Mesendoderm (in vitro differentiated cells): Measurements from ENCODE around the gene ANKRD44.

Source experiments
- DNase-seq: peaks from one replicate; pipeline ENCODE4 v3.0.0; 2013
- H2AK5ac ChIP-seq: 2 replicates; pipeline ENCODE4 v1.6.1; 2013; ENCODE audit warnings: low read length, inconsistent platforms
- H2BK120ac ChIP-seq: 2 replicates; pipeline ENCODE4 v1.6.1; 2013; ENCODE audit warnings: low read depth, mild to moderate bottlenecking, low read length, moderate library complexity, mixed read lengths
- H2BK15ac ChIP-seq: replicated peaks from 2 replicates; pipeline ENCODE4 v1.6.1; 2013; ENCODE audit warnings: low read depth, mild to moderate bottlenecking, moderate library complexity
- H2BK5ac ChIP-seq: 2 replicates; pipeline ENCODE4 v1.6.1; 2013; ENCODE audit warnings: low read length, inconsistent platforms
- H3K18ac ChIP-seq: 2 replicates; pipeline ENCODE4 v1.6.1; 2013; ENCODE audit warnings: mild to moderate bottlenecking, low read length, mixed read lengths
- H3K23ac ChIP-seq: one replicate; pipeline ENCODE4 v1.6.1; 2013; ENCODE audit warnings: low read length
- H3K27ac ChIP-seq: 2 replicates; pipeline ENCODE4 v1.5.1; 2013; ENCODE audit warnings: low read depth, mild to moderate bottlenecking, inconsistent platforms, low read length, moderate library complexity
- H3K27me3 ChIP-seq: 2 replicates; pipeline ENCODE4 v1.6.1; 2013; ENCODE audit warnings: low read length, control low read depth, mild to moderate bottlenecking, inconsistent platforms; ENCODE audit not compliant: insufficient read depth, poor library complexity
- H3K36me3 ChIP-seq: 2 replicates; pipeline ENCODE4 v1.6.1; 2013; ENCODE audit warnings: low read length, inconsistent platforms; ENCODE audit not compliant: control insufficient read depth, insufficient read depth
- H3K4ac ChIP-seq: one replicate; pipeline ENCODE4 v1.6.1; 2013; ENCODE audit warnings: low read depth, mild to moderate bottlenecking, low read length, moderate library complexity
- H3K4me1 ChIP-seq: 2 replicates; pipeline ENCODE4 v1.6.1; 2013; ENCODE audit warnings: low read depth, low read length, inconsistent platforms; ENCODE audit not compliant: control insufficient read depth
- H3K4me2 ChIP-seq: 2 replicates; pipeline ENCODE4 v1.6.1; 2013; ENCODE audit warnings: low read length
- H3K4me3 ChIP-seq: 2 replicates; pipeline ENCODE4 v1.5.1; 2013; ENCODE audit warnings: mild to moderate bottlenecking, low read length
- H3K56ac ChIP-seq: one replicate; pipeline ENCODE4 v1.6.1; 2013; ENCODE audit warnings: low read length
- H3K79me1 ChIP-seq: 2 replicates; pipeline ENCODE4 v1.6.1; 2013; ENCODE audit warnings: low read length, inconsistent platforms
- H3K79me2 ChIP-seq: 2 replicates; pipeline ENCODE4 v1.6.1; 2013; ENCODE audit warnings: mild to moderate bottlenecking, low read length; ENCODE audit not compliant: control insufficient read depth, insufficient read depth
- H3K9ac ChIP-seq: 2 replicates; pipeline ENCODE4 v1.6.1; 2013; ENCODE audit warnings: low read length, inconsistent platforms
- H4K5ac ChIP-seq: one replicate; pipeline ENCODE4 v1.6.1; 2013; ENCODE audit warnings: low read length
- H4K8ac ChIP-seq: one replicate; pipeline ENCODE4 v1.6.1; 2013; ENCODE audit warnings: low read depth, mild to moderate bottlenecking, control low read depth, low read length, moderate library complexity
- WGBS: extraction: QIAGEN DNeasy Blood & Tissue Kit; methylation state at CpG from one replicate; pipeline ENCODE4 v1.1.7; 2013; ENCODE audit warnings: low lambda C conversion rate, missing lambda C conversion rate; ENCODE audit not compliant: insufficient coverage; ENCODE audit errors: extremely low coverage; 5-methylcytosine and 5-hydroxymethylcytosine counted together

Gene ANKRD44

GRCh38 chr2:197204519-197205250, 105.9 kb downstream of the ANKRD44 start:
- H2BK120ac ChIP-seq: no peak overlapping the region
- H3K79me1 ChIP-seq: no peaks in the 10 kb centered on the region
- H3K27me3 ChIP-seq: no peaks in the 10 kb centered on the region
- H4K8ac ChIP-seq: no peak overlapping the region
- no peak overlapping the region for H2AK5ac ChIP-seq
- H3K4me3 ChIP-seq: no peak overlapping the region
- H2BK15ac ChIP-seq: no peak overlapping the region
- H4K5ac ChIP-seq: no peak overlapping the region
- DNase-seq: no peak
- H3K27ac ChIP-seq: no peak overlapping the region
- H3K9ac ChIP-seq: no peak overlapping the region
- H2BK5ac ChIP-seq: no peak overlapping the region
- no peak overlapping the region for H3K18ac ChIP-seq
- no peak overlapping the region for H3K23ac ChIP-seq
- no peaks in the 10 kb centered on the region for H3K4me1 ChIP-seq
- H3K79me2 ChIP-seq: no peaks in the 10 kb centered on the region
- no peaks in the 10 kb centered on the region for H3K36me3 ChIP-seq
- WGBS: no CpG with 5 or more reads among the region's 5 CpGs
- no peak overlapping the region for H3K4me2 ChIP-seq
- H3K56ac ChIP-seq: no peak overlapping the region
- H3K4ac ChIP-seq: no peak overlapping the region

- no peak overlapping the region for H3K4me3 ChIP-seq
- DNase-seq: no peak
These were observed 108.7 kb downstream of the ANKRD44 start for GRCh38 chr2:197201874-197202273.

GRCh38 chr2:197200762-197201058, 109.9 kb downstream of the ANKRD44 start:
- H3K23ac ChIP-seq: no peak overlapping the region
- no peak overlapping the region for H4K8ac ChIP-seq
- H4K5ac ChIP-seq: no peak overlapping the region
- no peak overlapping the region for H3K4me2 ChIP-seq
- H3K27ac ChIP-seq: no peak overlapping the region
- no peak overlapping the region for H3K4ac ChIP-seq
- WGBS: no CpG with 5 or more reads among the region's 1 CpG
- no peak for DNase-seq
- no peak overlapping the region for H3K56ac ChIP-seq
- no peak overlapping the region for H3K18ac ChIP-seq
- no peaks in the 10 kb centered on the region for H3K27me3 ChIP-seq
- no peak overlapping the region for H2BK5ac ChIP-seq
- H3K4me1 ChIP-seq: no peaks in the 10 kb centered on the region
- no peaks in the 10 kb centered on the region for H3K79me2 ChIP-seq
- H3K79me1 ChIP-seq: no peaks in the 10 kb centered on the region
- no peak overlapping the region for H2BK15ac ChIP-seq
- no peak overlapping the region for H3K9ac ChIP-seq
- H2AK5ac ChIP-seq: no peak overlapping the region
- no peak overlapping the region for H2BK120ac ChIP-seq
- no peak overlapping the region for H3K4me3 ChIP-seq
- H3K36me3 ChIP-seq: no peaks in the 10 kb centered on the region

More at GRCh38 chr2:197201874-197202273, 108.7 kb downstream of the ANKRD44 start:
- Histone ChIP-seq H3K27me3 (no peaks in the 10 kb centered on the region), H3K23ac (no peak overlapping the region), H2BK5ac (no peak overlapping the region), H3K56ac (no peak overlapping the region), H3K4ac (no peak overlapping the region), H2BK15ac (no peak overlapping the region), H3K27ac (no peak overlapping the region), H3K9ac (no peak overlapping the region), H4K5ac (no peak overlapping the region), H3K36me3 (no peaks in the 10 kb centered on the region), H3K4me1 (no peaks in the 10 kb centered on the region), H2AK5ac (no peak overlapping the region), H4K8ac (no peak overlapping the region), H2BK120ac (no peak overlapping the region), H3K79me1 (no peaks in the 10 kb centered on the region), H3K79me2 (no peaks in the 10 kb centered on the region), H3K4me2 (no peak overlapping the region), H3K18ac (no peak overlapping the region)
- no CpG with 5 or more reads among the region's 2 CpGs for WGBS

- Histone ChIP-seq H3K79me1 (no peaks in the 10 kb centered on the region), H3K23ac (no peak overlapping the region), H3K79me2 (no peaks in the 10 kb centered on the region), H3K56ac (no peak overlapping the region), H3K4me3 (no peak overlapping the region), H3K9ac (no peak overlapping the region), H3K4ac (no peak overlapping the region), H3K4me2 (no peak overlapping the region), H2AK5ac (no peak overlapping the region), H4K8ac (no peak overlapping the region), H4K5ac (no peak overlapping the region), H3K18ac (no peak overlapping the region), H3K4me1 (no peaks in the 10 kb centered on the region), H3K27ac (no peak overlapping the region), H3K36me3 (no peaks in the 10 kb centered on the region), H3K27me3 (no peaks in the 10 kb centered on the region), H2BK120ac (no peak overlapping the region), H2BK5ac (no peak overlapping the region), H2BK15ac (no peak overlapping the region)
- no CpG with 5 or more reads among the region's 3 CpGs for WGBS
- no peak for DNase-seq
These were observed 110.4 kb downstream of the ANKRD44 start for GRCh38 chr2:197200051-197200761.

- Histone ChIP-seq H3K56ac (no peak overlapping the region), H3K4me1 (no peaks in the 10 kb centered on the region), H3K4me2 (no peak overlapping the region), H2BK120ac (no peak overlapping the region), H3K36me3 (no peaks in the 10 kb centered on the region), H2BK15ac (no peak overlapping the region), H3K4ac (no peak overlapping the region), H3K9ac (no peak overlapping the region), H4K5ac (no peak overlapping the region), H2AK5ac (no peak overlapping the region), H3K79me2 (no peaks in the 10 kb centered on the region), H3K27me3 (no peaks in the 10 kb centered on the region), H3K18ac (no peak overlapping the region), H4K8ac (no peak overlapping the region), H2BK5ac (no peak overlapping the region), H3K23ac (no peak overlapping the region), H3K4me3 (no peak overlapping the region), H3K27ac (no peak overlapping the region), H3K79me1 (no peaks in the 10 kb centered on the region)
- no CpG with 5 or more reads among the region's 12 CpGs for WGBS
- no peak for DNase-seq
These were observed 111.7 kb downstream of the ANKRD44 start for GRCh38 chr2:197198890-197199289.
